BJ (cell line): ENCODE data around the gene TMEM200C. TPM values are rescaled to one million over a fixed set of nuclear protein-coding genes. Genes with fewer than 3 reads are reported as not detected.

Experiments
- CTCF ChIA-PET: fragments of 350-600 bp; formaldehyde crosslinking; extraction: SDS; loops from one replicate; lab custom pipeline; 2021; ENCODE audit warnings: antibody characterized with exemption, inconsistent platforms; lab: Yijun Ruan, JAX
- POLR2A ChIA-PET: fragments of 300-600 bp; sonication (Branson Sonifier 250); formaldehyde crosslinking; extraction: SDS; loops from one replicate; lab custom pipeline; 2021; ENCODE audit warnings: antibody characterized with exemption; lab: Charles Lee
- DNase-seq: peaks from one replicate; pipeline ENCODE4 v3.0.0-alpha.2; 2011; ENCODE audit warnings: low read depth
- H3K27me3 ChIP-seq: 2 replicates; pipeline ENCODE4 v1.6.0; 2011; ENCODE audit warnings: low read length; ENCODE audit not compliant: control insufficient read depth, insufficient read depth
- H3K36me3 ChIP-seq: 2 replicates; pipeline ENCODE4 v1.5.1; 2011; ENCODE audit warnings: low read length; ENCODE audit not compliant: control insufficient read depth, insufficient read depth
- H3K4me3 ChIP-seq: 2 replicates; pipeline ENCODE4 v1.5.1; 2011; ENCODE audit warnings: low read depth, mild to moderate bottlenecking, control low read depth, low read length
- polyA plus RNA-seq: library from polyadenylated mRNA; depleted of rRNA; stranded (reverse); fragments of >200 nt; gene quantifications from 2 replicates; pipeline ENCODE4 v1.2.3, GENCODE V29; 2011
- TF ChIP-seq, protein P1 (sequence below): IDR thresholded peaks from 2 replicates; pipeline ENCODE4 v1.5.1; 2011; ENCODE audit warnings: low read depth, mild to moderate bottlenecking, control low read depth, inconsistent platforms, low read length, moderate library complexity; ENCODE audit not compliant: insufficient read depth

The TMEM200C gene
- polyA plus RNA-seq, 1 experiment = not detected

DNA sequence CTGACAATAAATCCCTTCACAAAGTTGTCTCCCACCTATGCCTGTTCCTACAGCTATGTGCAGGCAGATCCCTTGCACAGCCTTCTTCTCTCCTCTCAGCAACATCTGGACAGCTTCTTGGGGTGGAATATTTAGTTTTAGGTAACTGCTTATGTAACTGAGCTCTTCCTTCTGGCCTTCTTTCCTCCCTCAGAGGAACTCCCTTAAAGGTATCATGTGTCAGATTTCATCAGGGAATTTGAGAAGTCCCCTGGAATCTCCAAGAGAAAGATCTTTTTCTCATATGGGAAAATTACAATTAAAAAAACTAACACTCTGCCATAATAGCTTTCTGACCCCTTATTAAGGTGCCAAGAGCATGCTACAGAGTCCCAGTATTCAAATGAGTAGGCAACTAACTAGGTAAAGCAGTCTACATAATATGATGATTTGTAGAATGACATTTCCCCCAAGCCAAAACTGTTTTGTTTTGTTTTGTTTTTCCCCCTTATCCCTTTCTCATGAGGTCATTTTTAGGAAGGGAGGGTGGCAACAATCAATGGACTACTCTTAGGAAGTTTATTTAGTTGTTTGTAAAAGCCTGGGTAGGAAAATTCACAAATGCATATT is 2.4 kb downstream of the TMEM200C start:
- POLR2A ChIA-PET = no interaction called here
- CTCF ChIA-PET = interaction anchor here (1.1 kb wide), 1 partner anchor 15 kb away, joined by 4 read pairs; no protein-coding TSS in a partner anchor
- peaks cover 20% of the 10 kb centered on the region for H3K27me3 ChIP-seq
- no peak overlapping the region for H3K4me3 ChIP-seq
- TF ChIP-seq, protein P1, sequence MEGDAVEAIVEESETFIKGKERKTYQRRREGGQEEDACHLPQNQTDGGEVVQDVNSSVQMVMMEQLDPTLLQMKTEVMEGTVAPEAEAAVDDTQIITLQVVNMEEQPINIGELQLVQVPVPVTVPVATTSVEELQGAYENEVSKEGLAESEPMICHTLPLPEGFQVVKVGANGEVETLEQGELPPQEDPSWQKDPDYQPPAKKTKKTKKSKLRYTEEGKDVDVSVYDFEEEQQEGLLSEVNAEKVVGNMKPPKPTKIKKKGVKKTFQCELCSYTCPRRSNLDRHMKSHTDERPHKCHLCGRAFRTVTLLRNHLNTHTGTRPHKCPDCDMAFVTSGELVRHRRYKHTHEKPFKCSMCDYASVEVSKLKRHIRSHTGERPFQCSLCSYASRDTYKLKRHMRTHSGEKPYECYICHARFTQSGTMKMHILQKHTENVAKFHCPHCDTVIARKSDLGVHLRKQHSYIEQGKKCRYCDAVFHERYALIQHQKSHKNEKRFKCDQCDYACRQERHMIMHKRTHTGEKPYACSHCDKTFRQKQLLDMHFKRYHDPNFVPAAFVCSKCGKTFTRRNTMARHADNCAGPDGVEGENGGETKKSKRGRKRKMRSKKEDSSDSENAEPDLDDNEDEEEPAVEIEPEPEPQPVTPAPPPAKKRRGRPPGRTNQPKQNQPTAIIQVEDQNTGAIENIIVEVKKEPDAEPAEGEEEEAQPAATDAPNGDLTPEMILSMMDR = no peak
- H3K36me3 ChIP-seq = no peaks in the 10 kb centered on the region
- no peak for DNase-seq

GRCh38 chr18:5891854-5892215 is 3.5 kb downstream of the TMEM200C start:
- no peak overlapping the region for H3K4me3 ChIP-seq
- DNase-seq = no peak
- ChIA-PET POLR2A (no interaction called here), CTCF (interaction anchor here (1.0 kb wide), 1 partner anchor 328 kb away, joined by 3 read pairs; no protein-coding TSS in a partner anchor)
- no peaks in the 10 kb centered on the region for H3K36me3 ChIP-seq
- TF ChIP-seq, protein P1 = no peak
- peaks cover 18% of the 10 kb centered on the region for H3K27me3 ChIP-seq

- Histone ChIP-seq H3K4me3 (no peak overlapping the region), H3K27me3 (peaks cover 16% of the 10 kb centered on the region), H3K36me3 (no peaks in the 10 kb centered on the region)
- TF ChIP-seq, protein P1 = no peak
- DNase-seq = no peak
- POLR2A ChIA-PET = no interaction called here
- CTCF ChIA-PET = interaction anchor here (1.0 to 1.9 kb wide), 2 partner anchors 328 to 331 kb away, joined by 3 to 5 read pairs; no protein-coding TSS in a partner anchor
Measured at GRCh38 chr18:5891184-5891853, 4.0 kb downstream of the TMEM200C start.

DNA sequence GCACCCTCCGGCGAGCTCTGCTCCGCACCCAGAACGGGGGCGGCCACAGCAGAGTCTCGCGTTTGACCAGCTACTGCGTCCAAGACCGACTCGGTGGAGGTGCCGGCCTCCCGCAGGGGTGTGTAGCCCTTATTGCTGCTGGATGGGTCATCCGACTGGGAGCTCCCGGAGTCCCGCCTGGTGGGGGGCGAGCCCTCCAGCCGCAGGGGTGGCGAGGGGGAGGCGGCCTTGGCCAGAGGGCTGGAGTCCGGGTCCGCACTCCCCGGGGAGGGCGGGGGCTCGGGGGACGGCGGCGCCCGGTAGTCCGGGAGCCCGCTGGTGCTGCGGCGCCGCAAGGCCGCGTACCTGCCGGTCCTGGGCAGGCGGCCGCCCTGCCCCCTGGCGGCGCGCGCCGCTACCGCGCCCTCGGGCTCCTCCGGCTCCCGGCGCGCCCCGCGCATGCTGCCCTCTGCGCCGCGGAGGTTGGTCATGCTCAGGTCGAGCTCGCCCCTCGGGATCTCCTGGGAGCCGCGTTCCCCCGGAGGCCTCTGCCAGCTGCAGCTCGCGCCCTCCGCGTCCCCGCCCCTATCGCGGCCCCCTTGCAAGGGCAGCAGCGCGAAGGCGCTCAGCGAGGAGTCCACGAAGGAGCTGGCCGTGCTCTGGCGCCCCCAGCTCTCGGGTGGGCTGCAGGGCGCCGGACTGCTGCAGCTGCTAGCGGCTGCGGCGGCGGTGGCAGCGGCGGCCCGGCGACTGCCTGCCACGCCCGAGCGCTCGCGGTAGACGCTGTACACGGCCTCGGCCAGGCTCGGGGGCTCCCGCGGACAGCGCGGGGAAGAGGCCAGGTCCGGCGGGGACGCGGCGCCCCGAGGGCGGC is 4.8 kb downstream of the TMEM200C start:
- Histone ChIP-seq H3K36me3 (no peaks in the 10 kb centered on the region), H3K27me3 (peaks cover 12% of the 10 kb centered on the region), H3K4me3 (no peak overlapping the region)
- TF ChIP-seq, protein P1 = no peak
- DNase-seq = no peak
- CTCF ChIA-PET = interaction anchor here (1.0 to 3.1 kb wide), 3 partner anchors 12 to 332 kb away, joined by 3 to 23 read pairs (median 5); no protein-coding TSS in a partner anchor
- POLR2A ChIA-PET = no interaction called here
